GM23338 (cell line): Measurements from ENCODE around the gene AFF3.

ENCODE experiments used
- CREB1 ChIP-seq: fragments of 250-450 bp; sonication (Bioruptor Pico); IDR thresholded peaks from 2 replicates; pipeline ENCODE4 v1.5.0; 2020; ENCODE audit warnings: low read depth, mild to moderate bottlenecking, moderate library complexity
- EZH2 ChIP-seq: fragments of 200-600 bp; sonication (generic); IDR thresholded peaks from one replicate; pipeline ENCODE4 v1.8.0; 2017; ENCODE audit warnings: antibody characterized with exemption, mild to moderate bottlenecking, low read depth; ENCODE audit not compliant: unreplicated experiment
- POLR2AphosphoS5 ChIP-seq: IDR thresholded peaks from 2 replicates; pipeline ENCODE4 v1.6.1; 2016; ENCODE audit warnings: antibody characterized with exemption, low read depth
- TF ChIP-seq, protein P1 (sequence below), 2 experiments: fragments of 200-600 bp in 1 of 2; sonication (generic) in 1 of 2; conservative IDR thresholded peaks; 2 replicates each; pipeline versions ENCODE4 v1.5.1 to v1.6.1; 2016 to 2017; ENCODE audit warnings: antibody characterized with exemption in 2 of 2, low read depth in 2 of 2, mild to moderate bottlenecking in 2 of 2, moderate library complexity in 1 of 2
- TF ChIP-seq, protein P2 (sequence below): IDR thresholded peaks from one replicate; pipeline ENCODE4 v1.6.1; 2018; ENCODE audit warnings: antibody characterized with exemption; ENCODE audit not compliant: unreplicated experiment

GRCh38 chr2:100161945-100162620 is 19.7 kb upstream of the AFF3 start:
- TF ChIP-seq, protein P1, sequence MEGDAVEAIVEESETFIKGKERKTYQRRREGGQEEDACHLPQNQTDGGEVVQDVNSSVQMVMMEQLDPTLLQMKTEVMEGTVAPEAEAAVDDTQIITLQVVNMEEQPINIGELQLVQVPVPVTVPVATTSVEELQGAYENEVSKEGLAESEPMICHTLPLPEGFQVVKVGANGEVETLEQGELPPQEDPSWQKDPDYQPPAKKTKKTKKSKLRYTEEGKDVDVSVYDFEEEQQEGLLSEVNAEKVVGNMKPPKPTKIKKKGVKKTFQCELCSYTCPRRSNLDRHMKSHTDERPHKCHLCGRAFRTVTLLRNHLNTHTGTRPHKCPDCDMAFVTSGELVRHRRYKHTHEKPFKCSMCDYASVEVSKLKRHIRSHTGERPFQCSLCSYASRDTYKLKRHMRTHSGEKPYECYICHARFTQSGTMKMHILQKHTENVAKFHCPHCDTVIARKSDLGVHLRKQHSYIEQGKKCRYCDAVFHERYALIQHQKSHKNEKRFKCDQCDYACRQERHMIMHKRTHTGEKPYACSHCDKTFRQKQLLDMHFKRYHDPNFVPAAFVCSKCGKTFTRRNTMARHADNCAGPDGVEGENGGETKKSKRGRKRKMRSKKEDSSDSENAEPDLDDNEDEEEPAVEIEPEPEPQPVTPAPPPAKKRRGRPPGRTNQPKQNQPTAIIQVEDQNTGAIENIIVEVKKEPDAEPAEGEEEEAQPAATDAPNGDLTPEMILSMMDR (conservative IDR thresholded peaks at IDR 0.05; ENCODE audit: low read depth in 2 of 2), result no peak
- TF ChIP-seq EZH2, result no peak
- TF ChIP-seq POLR2AphosphoS5, result no peak
- TF ChIP-seq, protein P2, sequence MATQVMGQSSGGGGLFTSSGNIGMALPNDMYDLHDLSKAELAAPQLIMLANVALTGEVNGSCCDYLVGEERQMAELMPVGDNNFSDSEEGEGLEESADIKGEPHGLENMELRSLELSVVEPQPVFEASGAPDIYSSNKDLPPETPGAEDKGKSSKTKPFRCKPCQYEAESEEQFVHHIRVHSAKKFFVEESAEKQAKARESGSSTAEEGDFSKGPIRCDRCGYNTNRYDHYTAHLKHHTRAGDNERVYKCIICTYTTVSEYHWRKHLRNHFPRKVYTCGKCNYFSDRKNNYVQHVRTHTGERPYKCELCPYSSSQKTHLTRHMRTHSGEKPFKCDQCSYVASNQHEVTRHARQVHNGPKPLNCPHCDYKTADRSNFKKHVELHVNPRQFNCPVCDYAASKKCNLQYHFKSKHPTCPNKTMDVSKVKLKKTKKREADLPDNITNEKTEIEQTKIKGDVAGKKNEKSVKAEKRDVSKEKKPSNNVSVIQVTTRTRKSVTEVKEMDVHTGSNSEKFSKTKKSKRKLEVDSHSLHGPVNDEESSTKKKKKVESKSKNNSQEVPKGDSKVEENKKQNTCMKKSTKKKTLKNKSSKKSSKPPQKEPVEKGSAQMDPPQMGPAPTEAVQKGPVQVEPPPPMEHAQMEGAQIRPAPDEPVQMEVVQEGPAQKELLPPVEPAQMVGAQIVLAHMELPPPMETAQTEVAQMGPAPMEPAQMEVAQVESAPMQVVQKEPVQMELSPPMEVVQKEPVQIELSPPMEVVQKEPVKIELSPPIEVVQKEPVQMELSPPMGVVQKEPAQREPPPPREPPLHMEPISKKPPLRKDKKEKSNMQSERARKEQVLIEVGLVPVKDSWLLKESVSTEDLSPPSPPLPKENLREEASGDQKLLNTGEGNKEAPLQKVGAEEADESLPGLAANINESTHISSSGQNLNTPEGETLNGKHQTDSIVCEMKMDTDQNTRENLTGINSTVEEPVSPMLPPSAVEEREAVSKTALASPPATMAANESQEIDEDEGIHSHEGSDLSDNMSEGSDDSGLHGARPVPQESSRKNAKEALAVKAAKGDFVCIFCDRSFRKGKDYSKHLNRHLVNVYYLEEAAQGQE, result no peak
- TF ChIP-seq CREB1 (CRISPR knock-in tag), result no peak
